H1 (cell line): ENCODE measurements around the gene NKIRAS2. TPM values are rescaled to one million over a fixed set of nuclear protein-coding genes. Genes with fewer than 3 reads are reported as not detected.

Experiments used
- CTCF ChIA-PET: fragments of 300-600 bp; sonication (Branson Sonifier 250); formaldehyde crosslinking; loops from one replicate; lab custom pipeline; 2021; ENCODE audit not compliant: partially characterized antibody; lab: Charles Lee
- POLR2A ChIA-PET: fragments of 300-600 bp; sonication (Branson Sonifier 250); formaldehyde crosslinking; loops from one replicate; lab custom pipeline; 2021; ENCODE audit warnings: inconsistent platforms; ENCODE audit not compliant: partially characterized antibody; lab: Charles Lee
- DNase-seq, 2 experiments: peaks; one replicate each; pipeline versions ENCODE4 v3.0.0 to v3.0.0-alpha.2; 2010 to 2022; ENCODE audit warnings: low spot score in 2 of 2, low read depth in 1 of 2, mixed read lengths in 1 of 2
- FAIRE-seq: peaks from 2 replicates; lab custom pipeline; 2011; peaks lifted over from hg19 to GRCh38; lab: Jason Lieb, UNC
- H2AFZ ChIP-seq: 2 replicates; pipeline ENCODE4 v1.8.1; 2012; ENCODE audit warnings: low read length, inconsistent platforms
- H2AK5ac ChIP-seq: 2 replicates; pipeline ENCODE4 v1.6.1; 2013; ENCODE audit warnings: low read depth, low read length
- H2BK120ac ChIP-seq: replicated peaks from 2 replicates; pipeline ENCODE3; 2013; ENCODE audit warnings: low read depth, low read length, inconsistent platforms
- H2BK12ac ChIP-seq: 2 replicates; pipeline ENCODE4 v1.6.1; 2013; ENCODE audit warnings: low read depth, low read length
- H2BK15ac ChIP-seq: 2 replicates; pipeline ENCODE4 v1.6.1; 2013; ENCODE audit warnings: low read length
- H2BK20ac ChIP-seq: 2 replicates; pipeline ENCODE4 v1.6.1; 2013; ENCODE audit warnings: low read length
- H2BK5ac ChIP-seq: 2 replicates; pipeline ENCODE4 v1.6.1; 2013; ENCODE audit warnings: low read depth, low read length
- H3K14ac ChIP-seq: 2 replicates; pipeline ENCODE4 v1.6.1; 2013; ENCODE audit warnings: inconsistent platforms; ENCODE audit not compliant: insufficient read length
- H3K18ac ChIP-seq: 2 replicates; pipeline ENCODE4 v1.6.1; 2013; ENCODE audit warnings: low read length; ENCODE audit errors: extremely low read depth
- H3K23ac ChIP-seq: 2 replicates; pipeline ENCODE4 v1.6.1; 2013; ENCODE audit warnings: inconsistent platforms; ENCODE audit not compliant: insufficient read length
- H3K23me2 ChIP-seq: 2 replicates; pipeline ENCODE4 v1.6.1; 2013; ENCODE audit warnings: low read depth, low read length
- H3K27ac ChIP-seq: 2 replicates; pipeline ENCODE4 v1.6.1; 2011; ENCODE audit warnings: low read depth, low read length, inconsistent platforms
- H3K27me3 ChIP-seq, 4 experiments: replicated peaks in 1 of 4; 1 replicate in 1 of 4; 2 replicates in 3 of 4; pipeline versions ENCODE4 v1.6.1 to v1.8.1; 2011 to 2013; ENCODE audit warnings: low read length in 3 of 4, mild to moderate bottlenecking in 3 of 4, inconsistent platforms in 2 of 4, mixed read lengths in 2 of 4, moderate library complexity in 1 of 4; ENCODE audit not compliant: control insufficient read depth in 3 of 4, insufficient read depth in 3 of 4; ENCODE audit errors: extremely low read depth in 1 of 4
- H3K36me3 ChIP-seq, 4 experiments: 2 replicates each; pipeline versions ENCODE4 v1.6.1 to v1.8.1; 2011 to 2013; ENCODE audit warnings: mild to moderate bottlenecking in 4 of 4, low read length in 3 of 4, moderate library complexity in 2 of 4, control low read depth in 1 of 4, inconsistent platforms in 1 of 4; ENCODE audit not compliant: insufficient read depth in 4 of 4, control insufficient read depth in 2 of 4
- H3K4ac ChIP-seq: replicated peaks from 2 replicates; pipeline ENCODE3; 2013; ENCODE audit warnings: low read length, low read depth, mixed read lengths, inconsistent platforms; ENCODE audit not compliant: insufficient read length
- H3K4me1 ChIP-seq, 4 experiments: replicated peaks in 1 of 4; 1 replicate in 1 of 4; 2 replicates in 3 of 4; pipeline versions ENCODE4 v1.6.1 to v1.8.1; 2011 to 2013; ENCODE audit warnings: low read length in 3 of 4, inconsistent platforms in 2 of 4, mixed read lengths in 1 of 4; ENCODE audit not compliant: insufficient read depth in 4 of 4, control insufficient read depth in 3 of 4
- H3K4me2 ChIP-seq, 2 experiments: 2 replicates each; pipeline versions ENCODE4 v1.6.1 to v1.8.1; 2011 to 2013; ENCODE audit warnings: low read depth in 2 of 2, low read length in 2 of 2, control low read depth in 1 of 2, inconsistent platforms in 1 of 2, mild to moderate bottlenecking in 1 of 2; ENCODE audit not compliant: insufficient read depth in 1 of 2
- H3K4me3 ChIP-seq, 4 experiments: fragments of 200-600, 300-600 bp in 1 of 4; sonication (generic), shearing (Covaris generic), sonication (Bioruptor Twin) in 1 of 4; 2 replicates each; pipeline versions ENCODE4 v1.5.1 to v1.8.1; 2011 to 2016; ENCODE audit warnings: low read length in 4 of 4, low read depth in 3 of 4, control low read depth in 2 of 4, inconsistent platforms in 2 of 4, mild to moderate bottlenecking in 2 of 4, mixed read lengths in 1 of 4, moderate library complexity in 1 of 4; ENCODE audit not compliant: insufficient read depth in 2 of 4; ENCODE audit errors: extremely low read depth in 1 of 4
- H3K56ac ChIP-seq: replicated peaks from 2 replicates; pipeline ENCODE3; 2013; ENCODE audit warnings: low read depth, mild to moderate bottlenecking, mixed read lengths, low read length, inconsistent platforms; ENCODE audit not compliant: insufficient read length
- H3K79me1 ChIP-seq: 2 replicates; pipeline ENCODE4 v1.6.1; 2013; ENCODE audit warnings: low read depth, low read length, control low read depth
- H3K79me2 ChIP-seq, 2 experiments: 2 replicates each; pipeline versions ENCODE4 v1.6.1 to v1.8.1; 2012 to 2013; ENCODE audit warnings: low read length in 2 of 2, mild to moderate bottlenecking in 2 of 2, inconsistent platforms in 1 of 2; ENCODE audit not compliant: insufficient read depth in 2 of 2, control insufficient read depth in 1 of 2
- H3K9ac ChIP-seq, 4 experiments: replicated peaks in 1 of 4; 1 replicate in 1 of 4; 2 replicates in 3 of 4; pipeline versions ENCODE4 v1.6.1 to v1.8.1; 2011 to 2013; ENCODE audit warnings: low read depth in 3 of 4, low read length in 3 of 4, control low read depth in 2 of 4, mild to moderate bottlenecking in 2 of 4, moderate library complexity in 2 of 4, inconsistent platforms in 1 of 4; ENCODE audit errors: extremely low read depth in 1 of 4
- H3K9me3 ChIP-seq, 2 experiments: 2 replicates each; pipeline versions ENCODE4 v1.6.1 to v1.8.1; 2012 to 2013; ENCODE audit warnings: mild to moderate bottlenecking in 2 of 2, moderate library complexity in 2 of 2, control low read depth in 1 of 2, inconsistent platforms in 1 of 2, low read depth in 1 of 2, low read length in 1 of 2, mixed read lengths in 1 of 2; ENCODE audit not compliant: insufficient read depth in 2 of 2
- H4K20me1 ChIP-seq, 2 experiments: replicated peaks in 1 of 2; 2 replicates each; pipeline versions ENCODE3 to v1.8.1; 2011 to 2013; ENCODE audit warnings: inconsistent platforms in 2 of 2, low read length in 2 of 2, mild to moderate bottlenecking in 1 of 2; ENCODE audit not compliant: insufficient read depth in 2 of 2, control insufficient read depth in 1 of 2
- H4K5ac ChIP-seq: 2 replicates; pipeline ENCODE4 v1.6.1; 2013; ENCODE audit warnings: low read length, low read depth, mixed read lengths, inconsistent platforms; ENCODE audit not compliant: insufficient read length
- H4K8ac ChIP-seq: 2 replicates; pipeline ENCODE4 v1.8.0; 2013; ENCODE audit warnings: mild to moderate bottlenecking, moderate library complexity, low read length, inconsistent platforms; ENCODE audit not compliant: insufficient read depth; ENCODE audit errors: extremely low read depth
- H4K91ac ChIP-seq: replicated peaks from 2 replicates; pipeline ENCODE3; 2013; ENCODE audit warnings: low read length, mixed read lengths, inconsistent platforms; ENCODE audit not compliant: insufficient read length
- BCL11A ChIP-seq, 2 experiments: IDR thresholded peaks; one replicate each; pipeline ENCODE4 v1.6.1; 2011; ENCODE audit warnings: low read depth in 2 of 2, low read length in 2 of 2, mild to moderate bottlenecking in 2 of 2
- CHD1 ChIP-seq: IDR thresholded peaks from 2 replicates; pipeline ENCODE4 v1.6.1; 2012; ENCODE audit warnings: low read depth, low read length, improper control_type of control experiment
- CTBP2 ChIP-seq: IDR thresholded peaks from 2 replicates; pipeline ENCODE4 v1.7.0; 2011; ENCODE audit warnings: borderline replicate concordance, mild to moderate bottlenecking, moderate library complexity, mixed read lengths, low read length; ENCODE audit not compliant: insufficient read depth, insufficient read length
- GABPA ChIP-seq: IDR thresholded peaks from 2 replicates; pipeline ENCODE4 v1.6.1; 2011; ENCODE audit warnings: mild to moderate bottlenecking, low read length, moderate library complexity, borderline replicate concordance; ENCODE audit not compliant: insufficient read depth
- HDAC6 ChIP-seq: IDR thresholded peaks from one replicate; pipeline ENCODE4 v1.7.1; 2012; ENCODE audit warnings: low read depth, mild to moderate bottlenecking, inconsistent platforms, low read length, moderate library complexity
- JUN ChIP-seq: IDR thresholded peaks from 2 replicates; pipeline ENCODE4 v1.6.1; 2011; ENCODE audit warnings: low read depth, mild to moderate bottlenecking, improper control_type of control experiment, low read length
- NRF1 ChIP-seq: IDR thresholded peaks from 2 replicates; pipeline ENCODE4 v1.6.1; 2011; ENCODE audit warnings: mild to moderate bottlenecking, low read depth, low read length, improper control_type of control experiment
- RAD21 ChIP-seq, 2 experiments: IDR thresholded peaks in 1 of 2; conservative IDR thresholded peaks in 1 of 2; 2 replicates each; pipeline ENCODE4 v1.6.1; 2011; ENCODE audit warnings: low read depth in 2 of 2, low read length in 2 of 2, improper control_type of control experiment in 1 of 2, inconsistent platforms in 1 of 2, mild to moderate bottlenecking in 1 of 2, moderate library complexity in 1 of 2
- RFX5 ChIP-seq: IDR thresholded peaks from 2 replicates; pipeline ENCODE4 v1.6.1; 2011; ENCODE audit warnings: low read depth, low read length, improper control_type of control experiment, borderline replicate concordance
- RXRA ChIP-seq: IDR thresholded peaks from 2 replicates; pipeline ENCODE4 v1.6.1; 2011; ENCODE audit warnings: low read depth, mild to moderate bottlenecking, low read length, moderate library complexity; ENCODE audit not compliant: insufficient read depth
- SIN3A ChIP-seq, 2 experiments: IDR thresholded peaks in 1 of 2; conservative IDR thresholded peaks in 1 of 2; 2 replicates each; pipeline ENCODE4 v1.6.1; 2011 to 2012; ENCODE audit warnings: low read length in 2 of 2, improper control_type of control experiment in 1 of 2, low read depth in 1 of 2, mild to moderate bottlenecking in 1 of 2
- TAF1 ChIP-seq: IDR thresholded peaks from 2 replicates; pipeline ENCODE4 v1.6.1; 2011; ENCODE audit warnings: mild to moderate bottlenecking, low read depth, low read length
- TBP ChIP-seq: IDR thresholded peaks from 2 replicates; pipeline ENCODE4 v1.6.1; 2011; ENCODE audit warnings: low read depth, low read length, improper control_type of control experiment
- WGBS, 2 experiments: shearing (Covaris generic) in 1 of 2; methylation state at CpG; one replicate each; pipeline versions ENCODE4 v1.1.6 to v1.1.7; 2013 to 2015; ENCODE audit warnings: low lambda C conversion rate in 2 of 2, mixed read lengths in 2 of 2, inconsistent platforms in 1 of 2, low coverage in 1 of 2, missing lambda C conversion rate in 1 of 2; ENCODE audit not compliant: insufficient replicate concordance in 2 of 2, insufficient coverage in 1 of 2, insufficient read length in 1 of 2; ENCODE audit errors: extremely low coverage in 1 of 2, missing lambda C conversion rate in 1 of 2; 5-methylcytosine and 5-hydroxymethylcytosine counted together
- polyA plus RNA-seq, 7 experiments: library from polyadenylated mRNA; depleted of rRNA in 3 of 7; stranded (reverse) in 5 of 7; unstranded in 2 of 7; fragments of >200 nt in 5 of 7; fragments of 200-250 nt in 2 of 7; gene quantifications; 1 replicate in 5 of 7; 2 replicates in 1 of 7; 4 replicates in 1 of 7; pipeline versions ENCODE4 v1.2.1 to v1.2.3, GENCODE V29; 2011 to 2013; ENCODE audit warnings: missing spikeins in 2 of 7, mixed read lengths in 2 of 7
- total RNA-seq: library from RNA; stranded (reverse); fragmentation: NEBNext Ultra II Directional; extraction: Animal tissue kit (Norgen Biotek cat#: 25700); gene quantifications from 2 replicates; pipeline ENCODE4 v1.2.1, GENCODE V29; 2021

NKIRAS2 gene
- total and polyA plus RNA-seq, 2 of the 8 experiments (the other 6 are each of a cell fraction or from before 2014, with no cell fraction given): 34.5 to 51.1 TPM

GRCh38 chr17:42025191-42025579 is 5.3 kb downstream of the NKIRAS2 start:
- H4K20me1 ChIP-seq: no peaks in the 10 kb centered on the region
- no peak overlapping the region for H2BK15ac ChIP-seq
- 74% methylated on average over 8 of the region's 8 CpGs; no CpG with 5 or more reads in 1 of the 2 experiments for WGBS, 2 experiments
- H4K91ac ChIP-seq: no peak overlapping the region
- H3K79me2 ChIP-seq: peaks cover 7 to 14% of the 10 kb centered on the region in 2 experiments
- ChIA-PET CTCF (interaction anchor here (0.8 to 38.8 kb wide), 21 partner anchors 8 to 288 kb away, joined by 3 to 1084 read pairs (median 6); partner anchors contain the start of genes DHX58, DNAJC7, HSPB9 and KAT2A), POLR2A (interaction anchor here (0.9 to 6.0 kb wide), 12 partner anchors 9 to 96 kb away, joined by 3 to 51 read pairs (median 4); partner anchors contain the start of genes DHX58, DNAJC7, HSPB9 and KAT2A)
- peaks cover 13 to 30% (median 15%) of the 10 kb centered on the region in 4 experiments; a peak in 6 of 8 replicates for H3K36me3 ChIP-seq
- no peaks in the 10 kb centered on the region for H3K9me3 ChIP-seq
- no peak overlapping the region for H3K14ac ChIP-seq
- H2BK120ac ChIP-seq: no peak overlapping the region
- no peak overlapping the region for H4K8ac ChIP-seq
- H3K4me2 ChIP-seq: no peak overlapping the region
- H3K23me2 ChIP-seq: peaks cover 6% of the 10 kb centered on the region; the same call in 1 of the 2 replicates
- H3K4me1 ChIP-seq: peaks cover 2 to 16% (median 5%) of the 10 kb centered on the region in 4 experiments
- FAIRE-seq (no peak), DNase-seq (no peak)
- H3K18ac ChIP-seq: no peak overlapping the region
- H3K79me1 ChIP-seq: 0 out of 2 replicates have a peak, but pooled peaks cover 2% of the 10 kb centered on the region
- no peak overlapping the region for H2AFZ ChIP-seq
- H3K4me3 ChIP-seq: no peak overlapping the region
- H3K23ac ChIP-seq: no peak overlapping the region
- no peak overlapping the region for H4K5ac ChIP-seq
- no peak overlapping the region for H2BK20ac ChIP-seq
- H3K56ac ChIP-seq: no peak overlapping the region
- no peaks in the 10 kb centered on the region for H3K27me3 ChIP-seq
- H2BK12ac ChIP-seq: no peak overlapping the region
- no peak overlapping the region for H2AK5ac ChIP-seq
- no peak overlapping the region for H3K9ac ChIP-seq
- H3K27ac ChIP-seq: no peak overlapping the region
- peak overlapping the region; percentile 16; the same call in 1 of the 2 replicates for H2BK5ac ChIP-seq
- H3K4ac ChIP-seq: no peak overlapping the region
- TF ChIP-seq RAD21 (IDR thresholded peaks at IDR 0.05 in 1 of 2, conservative IDR thresholded peaks at IDR 0.05 in 1 of 2; ENCODE audit: low read depth in 2 of 2, low read length in 2 of 2) (no peak), RXRA (no peak), GABPA (no peak), NRF1 (no peak), TAF1 (no peak), CHD1 (no peak), RFX5 (no peak), TBP (no peak), JUN (no peak), BCL11A (IDR thresholded peaks at IDR 0.05; ENCODE audit: low read depth in 2 of 2, low read length in 2 of 2) (no peak), CTBP2 (no peak), HDAC6 (no peak), SIN3A (conservative IDR thresholded peaks at IDR 0.05 in 1 of 2, IDR thresholded peaks at IDR 0.05 in 1 of 2; ENCODE audit: low read depth in 1 of 2, low read length in 2 of 2) (no peak)
